GM21786 (cell line): ENCODE results near the gene MAP7D1.

Source experiments
- ATAC-seq: cut with Tn5 transposase; IDR thresholded peaks from one replicate; pipeline ENCODE4 v1.9.1; 2021; ENCODE audit not compliant: unreplicated experiment

Gene MAP7D1

DNA sequence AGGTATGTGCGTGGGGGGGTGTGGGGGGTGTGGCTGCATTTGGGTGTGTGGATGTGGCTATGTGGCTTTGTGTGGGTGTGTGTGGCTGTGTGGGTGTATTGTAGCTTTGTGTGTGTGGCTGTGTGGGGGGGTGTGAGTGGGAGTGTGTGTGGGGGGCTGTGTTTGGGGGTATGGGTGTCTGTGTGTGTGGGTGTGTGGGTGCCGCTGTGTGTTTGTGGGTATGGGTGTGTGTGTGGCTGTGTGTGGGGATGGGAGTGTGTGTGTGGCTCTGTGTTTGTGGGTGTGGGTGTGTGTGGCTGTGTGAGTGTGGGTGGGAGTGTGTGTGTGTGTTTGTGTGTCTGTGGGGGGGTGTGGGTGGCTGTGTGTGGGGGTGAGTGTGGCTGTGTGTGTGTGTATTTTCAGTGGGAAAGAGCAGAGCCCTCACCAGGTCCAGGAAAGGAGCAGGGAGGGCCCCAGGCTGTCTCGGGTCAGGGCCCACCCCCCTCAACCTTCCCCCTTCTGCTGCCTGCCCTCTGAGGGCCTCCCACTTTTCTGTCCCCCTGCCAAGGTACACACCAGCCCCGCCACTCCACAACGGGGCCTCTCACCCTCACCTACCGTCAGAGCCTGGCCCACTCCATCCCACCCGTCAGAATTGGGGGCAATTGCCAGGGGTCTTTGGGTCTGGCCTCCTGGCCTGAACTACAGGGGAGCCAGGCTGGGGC is 29.0 kb upstream of the MAP7D1 start:
- no peak for ATAC-seq

GRCh38 chr1:36128126-36128904 is 27.6 kb upstream of the MAP7D1 start:
- no peak for ATAC-seq

DNA sequence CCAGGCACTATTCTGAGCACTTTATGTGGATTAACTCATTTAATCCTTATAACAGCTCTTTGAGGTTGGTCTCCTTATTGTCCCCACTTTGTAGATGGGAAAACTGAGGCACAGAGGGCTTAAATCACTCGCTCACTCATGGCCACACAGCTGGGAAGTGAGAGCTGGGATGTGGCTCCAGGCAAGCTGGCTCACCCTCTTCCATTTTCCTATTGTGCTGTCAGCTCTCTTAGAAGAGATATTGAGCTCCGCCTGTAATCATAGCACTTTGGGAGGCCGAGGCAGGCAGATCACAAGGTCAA is 27.1 kb upstream of the MAP7D1 start:
- no peak for ATAC-seq

GRCh38 chr1:36132029-36132428 is 23.9 kb upstream of the MAP7D1 start:
- ATAC-seq = no peak

- no peak for ATAC-seq
Observed at GRCh38 chr1:36133484-36133883, 22.5 kb upstream of the MAP7D1 start.

DNA sequence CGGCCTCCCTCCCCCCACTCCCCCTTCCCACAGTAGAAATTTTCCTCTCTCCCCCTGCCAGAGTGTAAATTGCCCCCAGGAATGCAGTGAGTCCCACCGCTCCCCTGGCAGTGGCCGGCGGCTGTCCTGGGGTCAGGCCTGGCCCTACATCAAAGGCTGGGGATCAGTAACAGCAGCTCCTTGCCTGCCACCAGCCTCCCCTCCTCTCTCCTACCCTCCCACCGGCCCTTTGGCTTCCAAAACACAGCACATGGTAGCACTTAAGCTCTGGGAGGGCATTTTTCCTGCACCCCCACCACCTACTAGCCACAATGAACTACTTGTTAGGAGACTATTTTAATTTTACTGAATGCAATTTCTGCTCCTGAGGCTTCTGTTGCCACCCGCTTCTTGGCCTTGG is 21.9 kb upstream of the MAP7D1 start:
- ATAC-seq = no peak

DNA sequence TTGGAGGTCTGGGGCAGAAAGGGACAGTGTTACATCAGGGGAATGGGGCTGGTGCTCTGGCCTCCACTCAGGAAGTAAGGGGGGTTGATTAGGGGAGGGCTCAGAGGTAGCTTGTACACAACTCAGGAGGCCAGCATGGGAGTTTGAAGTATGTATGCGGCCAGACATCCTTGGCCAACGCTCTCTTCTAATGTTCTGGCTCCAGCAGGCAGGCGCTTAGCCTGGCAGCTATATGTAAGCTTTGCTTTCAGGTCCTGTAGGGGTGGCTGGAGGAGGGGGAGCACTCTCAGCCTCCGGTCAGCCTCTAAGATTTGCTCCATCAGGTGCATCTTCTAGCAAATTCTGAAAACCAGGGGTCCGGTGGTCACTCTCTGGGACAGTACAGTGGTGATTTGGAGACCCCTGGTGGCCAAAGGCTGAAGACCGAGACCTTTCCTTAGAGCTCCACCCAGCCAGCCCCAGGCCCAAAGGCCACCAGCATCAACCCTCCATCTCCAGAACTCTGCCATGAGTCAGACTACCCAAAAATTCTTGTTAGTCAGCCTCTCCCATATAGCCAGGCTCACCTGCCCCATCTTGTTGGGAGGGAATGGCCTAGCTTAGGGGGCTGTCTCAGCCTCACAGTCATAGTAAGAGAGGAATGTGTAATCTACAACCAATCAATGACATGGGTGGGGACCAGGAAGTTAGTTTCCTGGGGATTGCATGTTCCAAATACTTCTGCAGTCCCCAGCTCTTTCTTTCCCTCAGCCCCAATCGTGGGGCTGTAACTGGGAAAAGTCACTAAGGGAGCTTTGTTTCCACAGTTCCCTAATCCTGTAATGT is 21.2 kb upstream of the MAP7D1 start:
- no peak for ATAC-seq

DNA sequence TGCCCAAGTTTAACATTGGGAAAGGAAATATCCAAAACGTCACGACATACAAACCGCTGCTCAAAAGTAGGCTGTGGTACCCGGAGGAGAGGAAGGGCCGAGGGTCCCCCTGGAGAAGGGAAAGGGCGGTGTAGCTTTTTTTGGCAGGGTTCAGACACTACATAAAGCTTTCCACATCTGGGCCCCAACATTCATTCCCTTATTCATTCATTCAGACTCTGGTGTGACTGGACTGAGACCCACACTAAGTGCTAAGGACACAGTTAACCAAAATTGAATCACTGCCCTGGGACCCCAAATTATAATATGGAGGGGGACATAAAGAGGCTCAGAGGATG is 20.7 kb upstream of the MAP7D1 start:
- ATAC-seq = no peak

- no peak for ATAC-seq
Observed at GRCh38 chr1:36135796-36136195, 20.2 kb upstream of the MAP7D1 start.

DNA sequence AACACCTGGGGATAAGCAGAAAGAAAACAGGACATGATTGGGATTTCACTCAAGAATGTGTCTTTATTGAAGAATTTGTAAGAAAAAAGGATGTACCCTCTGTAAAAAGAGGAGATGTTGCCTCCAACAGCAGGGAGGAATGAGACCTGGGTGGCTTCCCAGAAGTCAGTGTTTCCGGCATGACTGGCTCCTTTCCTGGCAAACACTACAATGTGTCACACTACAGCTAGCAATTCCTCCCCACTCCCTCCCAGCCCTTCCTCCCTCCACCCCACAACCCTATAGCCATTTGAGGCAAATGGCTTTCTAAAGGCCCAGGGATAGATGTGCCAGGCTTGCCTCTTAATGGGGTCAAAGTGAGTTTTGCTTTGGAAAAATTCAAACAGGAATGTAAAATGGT is 19.4 kb upstream of the MAP7D1 start:
- ATAC-seq = no peak

- ATAC-seq = no peak
Observed at GRCh38 chr1:36137226-36137625, 18.7 kb upstream of the MAP7D1 start.

- no peak for ATAC-seq
Observed at GRCh38 chr1:36137776-36138175, 18.2 kb upstream of the MAP7D1 start.

DNA sequence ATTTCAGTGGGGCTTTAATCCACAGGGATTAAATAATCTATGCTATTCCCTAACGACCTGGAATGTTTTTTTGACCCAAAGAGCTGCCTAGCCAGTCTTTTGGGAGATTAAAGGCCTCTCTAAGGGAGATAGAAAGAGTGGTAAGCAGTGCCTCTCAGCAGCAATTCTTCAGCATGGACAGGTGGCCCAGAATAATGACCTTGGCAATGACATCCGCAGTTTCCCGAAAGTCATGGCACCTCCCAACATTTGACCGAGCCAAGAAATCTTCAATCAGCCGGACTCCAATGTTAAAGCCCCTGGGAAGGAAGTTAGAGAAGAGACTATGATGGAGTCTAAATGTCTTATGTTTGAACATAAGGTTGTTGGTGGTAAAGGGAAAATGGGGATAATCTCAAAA is 16.4 kb upstream of the MAP7D1 start:
- ATAC-seq = no peak

- ATAC-seq = no peak
Observed at GRCh38 chr1:36142121-36142520, 13.8 kb upstream of the MAP7D1 start.

DNA sequence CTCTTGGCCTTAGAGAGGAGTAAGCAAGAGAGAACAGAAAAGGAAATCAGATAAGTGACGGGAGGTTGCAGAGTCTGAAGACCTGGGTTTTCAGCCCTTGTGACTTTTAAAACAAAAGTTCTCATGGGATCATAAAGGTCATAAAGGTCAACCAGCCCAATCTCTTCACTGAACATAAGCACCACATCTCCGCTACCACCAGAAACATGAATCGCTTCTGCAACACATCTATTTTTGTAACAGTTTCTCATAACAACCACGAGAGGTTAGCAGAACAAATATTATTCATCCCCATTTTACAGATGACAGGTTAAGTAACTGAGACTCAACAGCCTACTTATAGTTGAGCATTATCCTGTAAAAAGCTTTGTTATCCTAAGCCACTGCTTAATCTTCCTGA is 12.5 kb upstream of the MAP7D1 start:
- ATAC-seq = no peak

DNA sequence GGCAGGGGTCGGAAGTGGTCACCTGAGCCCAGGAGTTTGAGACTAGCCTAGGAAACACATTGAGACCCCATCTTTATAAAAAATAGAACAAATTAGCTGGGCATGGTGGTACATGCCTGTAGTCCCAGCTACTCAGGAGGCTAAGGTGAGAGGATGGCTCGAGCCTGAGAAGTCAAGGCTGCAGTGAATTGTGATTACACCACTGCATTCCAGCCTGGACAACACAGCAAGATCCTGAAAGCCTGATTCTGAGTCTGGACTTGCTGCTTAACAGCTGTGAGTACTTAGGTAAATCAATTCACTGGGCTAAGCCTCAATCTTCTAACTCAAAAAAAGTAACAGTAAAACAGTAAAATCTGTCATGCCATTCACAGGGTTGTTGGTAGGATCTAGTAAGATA is 11.5 kb upstream of the MAP7D1 start:
- ATAC-seq = no peak

DNA sequence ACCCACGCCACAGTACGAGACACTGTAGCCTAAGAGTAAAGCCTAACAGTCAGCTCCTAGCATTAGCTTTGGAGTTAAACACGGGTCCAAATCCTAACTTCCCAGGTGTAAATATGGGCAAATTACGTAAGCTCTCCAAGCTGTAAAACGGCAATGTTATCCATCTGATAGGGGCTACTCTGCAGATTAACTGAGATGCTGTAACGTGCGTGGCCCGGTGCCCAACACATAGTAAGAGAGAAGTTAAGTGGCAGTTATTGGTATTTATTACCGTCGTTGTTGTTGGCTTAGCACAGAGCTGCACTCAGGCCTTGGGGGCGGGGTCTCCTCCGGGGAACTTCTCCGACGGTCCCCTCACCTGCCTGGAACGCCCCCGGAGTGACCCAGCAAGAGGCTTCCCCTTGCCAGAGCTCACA is 7.1 kb upstream of the MAP7D1 start:
- no peak for ATAC-seq

DNA sequence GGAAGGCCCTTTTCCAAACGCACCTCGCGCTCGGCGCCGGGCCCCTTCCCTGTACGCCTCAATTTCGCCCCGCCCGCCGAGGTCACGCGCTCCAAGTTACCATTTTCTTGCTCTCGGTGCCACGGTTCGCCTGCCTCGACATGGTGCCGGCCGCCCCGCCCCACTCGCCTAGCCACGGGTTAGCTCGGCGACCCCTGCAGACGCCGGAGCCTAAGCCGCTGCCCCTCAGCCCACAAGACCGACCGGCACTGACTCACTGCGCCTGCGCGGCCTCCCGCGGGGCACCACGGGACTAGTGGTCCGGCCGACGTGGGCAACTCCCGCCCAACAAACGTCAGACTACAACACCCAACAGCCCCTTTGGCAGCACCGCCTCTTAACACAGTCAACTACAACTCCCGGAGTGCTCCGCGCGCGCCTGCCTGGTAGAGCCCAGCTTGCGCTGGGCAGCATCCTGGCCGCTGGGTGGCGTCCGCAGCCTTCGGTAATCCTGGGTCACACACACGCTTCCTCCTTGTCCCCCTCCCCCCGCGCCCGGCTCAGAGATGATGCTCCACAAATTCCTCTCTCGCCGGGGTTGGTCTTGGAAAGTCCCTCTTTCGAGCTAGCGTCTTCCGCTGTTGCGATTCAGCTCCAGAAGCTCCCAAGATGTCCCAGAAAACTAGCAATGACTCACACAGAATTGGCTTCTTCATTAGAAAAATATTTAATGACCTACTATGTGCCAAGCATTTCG is 6.6 kb upstream of the MAP7D1 start, which contains the start of gene TRAPPC3:
Gene TRAPPC3 (minus strand): TSS at position 250 of the 736 bp plus-strand sequence. CDS start 108 bp downstream, at position 142.
- ATAC-seq = peak; percentile 85

DNA sequence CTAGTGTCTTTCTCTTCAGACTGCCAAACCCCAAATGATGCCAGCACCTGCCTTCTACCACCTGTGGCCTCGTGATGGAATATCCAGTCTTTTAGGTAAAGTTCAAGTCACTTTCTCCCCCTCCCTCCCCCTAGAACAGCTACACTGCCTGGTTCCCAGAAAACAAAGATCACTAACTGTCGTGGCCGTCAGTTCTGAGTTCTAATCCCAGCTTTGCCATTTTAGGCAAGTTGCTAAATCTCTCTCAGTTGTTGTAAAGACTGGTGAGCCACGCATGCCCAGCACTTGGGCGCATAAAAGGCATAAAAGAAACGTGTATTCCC is 6.0 kb upstream of the MAP7D1 start:
- ATAC-seq = no peak

GRCh38 chr1:36150296-36151133 is 5.4 kb upstream of the MAP7D1 start:
- peak; percentile 49 for ATAC-seq
